Measurements from ENCODE around the gene SLX9.

The SLX9 gene

GRCh38 chr21:44917446-44918106 lies 22.3 kb upstream of the SLX9 start:
- no peak for DNase-seq (ENCODE audit: low spot score)
- no peak for TF ChIP-seq CTCF (IDR thresholded peaks at IDR 0.05; ENCODE audit: extremely low read depth, insufficient read depth, missing control alignments)
- in situ Hi-C loops (cut with MboI; ENCODE audit: low pct_unique_long_range_greater_than_20kb, low sequenced_read_pairs, unreplicated experiment) = no loop called here

- no peak for TF ChIP-seq CTCF (IDR thresholded peaks at IDR 0.05; ENCODE audit: extremely low read depth, insufficient read depth, missing control alignments)
- in situ Hi-C loops (cut with MboI; ENCODE audit: low pct_unique_long_range_greater_than_20kb, low sequenced_read_pairs, unreplicated experiment) = no loop called here
Measured at GRCh38 chr21:44918107-44918470, 21.7 kb upstream of the SLX9 start.

GRCh38 chr21:44918581-44919033 lies 21.2 kb upstream of the SLX9 start:
- no peak for TF ChIP-seq CTCF (IDR thresholded peaks at IDR 0.05; ENCODE audit: extremely low read depth, insufficient read depth, missing control alignments)
- no peak for DNase-seq (ENCODE audit: low spot score)
- in situ Hi-C loops (cut with MboI; ENCODE audit: low pct_unique_long_range_greater_than_20kb, low sequenced_read_pairs, unreplicated experiment) = no loop called here

More at GRCh38 chr21:44918107-44918470, 21.7 kb upstream of the SLX9 start:
- no peak for DNase-seq (ENCODE audit: low spot score)

DNA sequence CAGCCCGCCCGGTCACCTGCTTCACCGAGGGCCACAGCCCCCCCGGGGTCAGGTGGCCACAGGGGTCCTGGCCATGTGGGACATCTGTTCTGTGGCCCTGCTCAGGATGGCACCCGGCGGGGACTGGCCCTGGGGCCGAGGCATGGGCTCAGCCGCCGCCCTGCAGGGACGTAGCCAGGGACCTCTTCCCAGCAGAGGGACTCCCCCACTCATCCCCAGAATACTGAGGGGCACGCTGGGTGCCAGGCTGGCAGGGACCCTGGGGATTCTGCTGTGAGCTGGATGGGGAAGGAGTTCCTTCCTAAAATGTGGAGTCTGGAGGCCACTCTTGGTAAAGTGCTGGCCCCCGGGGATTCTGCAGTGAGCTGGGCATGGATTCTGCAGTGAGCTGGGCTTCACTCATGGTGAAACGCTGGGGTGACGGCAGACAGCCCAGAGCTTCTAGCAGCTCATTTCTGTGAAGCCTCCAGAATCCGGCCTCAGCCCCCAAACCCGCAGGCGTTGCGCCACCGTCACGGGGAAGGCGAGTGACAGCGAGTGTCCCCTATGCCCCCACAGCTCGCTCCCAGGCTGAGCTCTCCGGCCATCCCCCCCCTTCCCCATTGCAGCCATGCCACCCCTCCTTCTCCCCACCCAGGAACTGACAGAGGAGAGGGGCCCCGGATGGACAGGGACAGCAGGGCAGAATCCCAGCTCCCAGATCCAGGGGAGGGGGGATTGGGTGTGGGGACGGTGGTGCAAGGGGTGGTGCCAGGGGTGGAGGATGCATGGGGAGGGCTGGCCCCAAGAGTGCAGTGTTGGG lies 20.5 kb upstream of the SLX9 start:
- in situ Hi-C loops (cut with MboI; ENCODE audit: low pct_unique_long_range_greater_than_20kb, low sequenced_read_pairs, unreplicated experiment) = no loop called here
- TF ChIP-seq CTCF (IDR thresholded peaks at IDR 0.05; ENCODE audit: extremely low read depth, insufficient read depth, missing control alignments) = no peak
- DNase-seq (ENCODE audit: low spot score) = no peak

DNA sequence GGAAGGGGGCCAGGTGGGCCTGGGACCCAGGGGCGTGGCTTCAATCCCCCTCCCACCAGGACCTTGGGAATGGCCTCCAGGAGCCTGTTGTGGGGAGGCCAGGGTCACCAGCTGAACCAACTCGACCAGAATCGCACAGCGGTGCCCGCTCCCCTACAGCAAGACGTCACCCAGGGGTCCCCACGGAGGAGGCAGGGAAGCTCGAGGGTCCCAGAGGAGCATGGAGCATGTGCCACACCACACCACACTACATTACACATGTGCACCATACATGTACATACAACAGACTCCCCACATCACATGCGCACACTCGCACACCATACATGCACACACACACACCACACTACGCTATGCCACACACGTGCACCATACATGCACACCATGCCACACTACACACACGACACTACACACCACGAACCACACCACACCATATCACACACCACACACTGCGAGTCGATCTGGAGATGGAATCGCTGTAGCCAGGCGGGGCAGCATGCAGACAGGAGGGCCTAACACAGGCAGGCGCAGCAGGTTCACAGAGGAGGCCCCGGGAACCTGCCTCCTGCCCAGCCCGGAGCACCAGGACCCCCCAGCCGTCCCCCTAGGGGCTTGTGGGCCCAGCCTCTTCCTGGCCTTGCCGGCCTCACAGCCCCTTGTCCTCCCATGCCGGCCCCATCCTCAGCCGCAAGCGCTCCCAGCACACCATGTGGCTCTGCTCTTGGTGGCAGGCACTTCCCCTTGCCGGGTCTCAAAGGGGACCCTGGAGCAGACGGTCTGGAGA lies 19.7 kb upstream of the SLX9 start:
- in situ Hi-C loops (cut with MboI; ENCODE audit: low pct_unique_long_range_greater_than_20kb, low sequenced_read_pairs, unreplicated experiment) = loop anchor here (10.0 kb wide), 1 partner anchor 125 kb away; no protein-coding TSS in a partner anchor
- no peak for DNase-seq (ENCODE audit: low spot score)

More for the DNA sequence above, 19.7 kb upstream of the SLX9 start:
- peak; percentile 3 for TF ChIP-seq CTCF (IDR thresholded peaks at IDR 0.05; ENCODE audit: extremely low read depth, insufficient read depth, missing control alignments)
